ENCODE measurements around the gene GPC5. TPM values are rescaled to one million over a fixed set of nuclear protein-coding genes. Genes with fewer than 3 reads are reported as not detected.
"Not testable (repeated sequence)": the region's sequence is repeated elsewhere in the genome, so short reads cannot be mapped to it uniquely, and the experiment has no call there.

GPC5 gene
- polyA plus RNA-seq, 2 donors = not detected

DNA sequence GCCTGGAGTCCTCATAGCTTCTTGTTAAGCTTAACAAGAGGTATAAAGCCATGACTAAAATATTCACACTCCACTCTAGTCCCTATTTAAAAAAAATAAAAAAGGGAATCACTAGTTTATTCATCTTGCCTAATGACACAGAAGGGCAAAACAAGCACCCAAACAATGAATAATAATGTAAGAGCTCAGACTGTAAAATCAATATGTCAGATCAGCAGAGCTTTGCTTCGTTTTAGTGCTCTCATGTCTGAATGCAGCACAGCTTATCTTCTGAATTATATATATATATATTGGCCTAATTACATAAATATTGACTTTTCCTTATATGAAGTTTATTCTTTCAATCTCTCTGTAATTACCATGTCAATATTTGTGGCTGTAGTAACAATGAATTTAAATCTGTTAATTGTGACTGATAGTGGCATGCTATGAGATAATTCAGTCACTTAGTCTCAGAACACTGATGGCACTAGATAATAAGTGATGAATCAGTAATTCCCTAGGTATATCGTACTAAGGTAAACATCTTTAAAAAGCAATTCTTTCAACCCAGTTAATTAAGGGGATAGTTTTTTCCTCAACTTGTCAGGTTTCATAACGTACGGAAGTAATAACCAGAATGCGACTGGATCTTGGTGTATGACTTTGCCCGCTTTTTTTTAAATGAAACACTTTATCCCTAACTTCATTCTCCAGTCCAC is 1466.3 kb downstream of the GPC5 start:
- Histone ChIP-seq H3K4me3 (ENCODE audit: low read depth in 1 of 2, low read length in 2 of 2) (no peak overlapping the region), H3K27me3 (ENCODE audit: control insufficient read depth in 1 of 2, insufficient read depth in 2 of 2, low read length in 2 of 2) (no peaks in the 10 kb centered on the region), H3K9me3 (ENCODE audit: control insufficient read depth in 2 of 2, insufficient read depth in 1 of 2, low read depth in 1 of 2, low read length in 1 of 2) (no peaks in the 10 kb centered on the region), H3K27ac (ENCODE audit: low read depth in 2 of 2, low read length in 1 of 2) (no peak overlapping the region), H3K4me1 (ENCODE audit: control insufficient read depth in 2 of 2, insufficient read depth in 2 of 2, low read length in 1 of 2) (no peaks in the 10 kb centered on the region), H3K36me3 (ENCODE audit: control insufficient read depth in 2 of 2, insufficient read depth in 2 of 2, low read length in 1 of 2) (no peaks in the 10 kb centered on the region)
- 75% methylated on average over 6 of the region's 6 CpGs for WGBS, 2 donors

DNA sequence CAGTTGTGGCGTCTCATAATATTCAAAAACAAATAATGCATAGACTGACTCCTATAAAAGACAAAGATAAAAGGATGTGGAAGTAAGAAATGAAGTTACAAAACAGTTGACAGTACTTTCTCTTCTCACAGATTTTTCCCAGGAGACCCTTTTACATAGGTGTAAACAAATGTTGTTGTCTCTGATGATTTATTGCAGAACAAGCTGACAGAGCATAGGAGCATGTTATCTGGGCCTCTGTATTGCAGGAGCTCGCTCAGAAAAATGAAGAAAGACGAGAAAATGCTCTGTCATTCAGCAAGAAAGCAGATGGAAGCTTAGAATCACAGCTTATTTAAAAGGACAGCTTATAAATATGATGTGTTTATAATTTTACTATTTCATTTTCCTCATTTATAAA is 1474.6 kb downstream of the GPC5 start:
- no peaks in the 10 kb centered on the region for H3K9me3 ChIP-seq (ENCODE audit: control insufficient read depth in 2 of 2, insufficient read depth in 1 of 2, low read depth in 1 of 2, low read length in 1 of 2)
- H3K36me3 ChIP-seq (ENCODE audit: control insufficient read depth in 2 of 2, insufficient read depth in 2 of 2, low read length in 1 of 2) = no peaks in the 10 kb centered on the region
- no peaks in the 10 kb centered on the region for H3K4me1 ChIP-seq (ENCODE audit: control insufficient read depth in 2 of 2, insufficient read depth in 2 of 2, low read length in 1 of 2)
- H3K4me3 ChIP-seq (ENCODE audit: low read depth in 1 of 2, low read length in 2 of 2) = no peak overlapping the region
- H3K27me3 ChIP-seq (ENCODE audit: control insufficient read depth in 1 of 2, insufficient read depth in 2 of 2, low read length in 2 of 2) = no peaks in the 10 kb centered on the region
- H3K27ac ChIP-seq (ENCODE audit: low read depth in 2 of 2, low read length in 1 of 2) = no peak overlapping the region
- WGBS, 2 donors = 51 to 69% methylated on average over 3 of the region's 3 CpGs

- WGBS, 2 donors = 58 to 77% methylated on average over 1 of the region's 1 CpG
- Histone ChIP-seq H3K27me3 (ENCODE audit: control insufficient read depth in 1 of 2, insufficient read depth in 2 of 2, low read length in 2 of 2) (no peaks in the 10 kb centered on the region), H3K4me1 (ENCODE audit: control insufficient read depth in 2 of 2, insufficient read depth in 2 of 2, low read length in 1 of 2) (no peaks in the 10 kb centered on the region), H3K9me3 (ENCODE audit: control insufficient read depth in 2 of 2, insufficient read depth in 1 of 2, low read depth in 1 of 2, low read length in 1 of 2) (peaks cover 0 to 2% of the 10 kb centered on the region in 2 donors), H3K4me3 (ENCODE audit: low read depth in 1 of 2, low read length in 2 of 2) (no peak overlapping the region), H3K36me3 (ENCODE audit: control insufficient read depth in 2 of 2, insufficient read depth in 2 of 2, low read length in 1 of 2) (no peaks in the 10 kb centered on the region), H3K27ac (ENCODE audit: low read depth in 2 of 2, low read length in 1 of 2) (no peak overlapping the region)
Measured at GRCh38 chr13:92886535-92887077, 1488.2 kb downstream of the GPC5 start.

GRCh38 chr13:92894447-92894846 is 1496.0 kb downstream of the GPC5 start:
- WGBS, 2 donors = 69 to 75% methylated on average over 3 of the region's 3 CpGs
- Histone ChIP-seq H3K4me1 (ENCODE audit: control insufficient read depth in 2 of 2, insufficient read depth in 2 of 2, low read length in 1 of 2) (no peaks in the 10 kb centered on the region), H3K9me3 (ENCODE audit: control insufficient read depth in 2 of 2, insufficient read depth in 1 of 2, low read depth in 1 of 2, low read length in 1 of 2) (peaks cover 0 to 2% of the 10 kb centered on the region in 2 donors), H3K36me3 (ENCODE audit: control insufficient read depth in 2 of 2, insufficient read depth in 2 of 2, low read length in 1 of 2) (no peaks in the 10 kb centered on the region), H3K27ac (ENCODE audit: low read depth in 2 of 2, low read length in 1 of 2) (no peak overlapping the region), H3K27me3 (ENCODE audit: control insufficient read depth in 1 of 2, insufficient read depth in 2 of 2, low read length in 2 of 2) (no peaks in the 10 kb centered on the region), H3K4me3 (ENCODE audit: low read depth in 1 of 2, low read length in 2 of 2) (no peak overlapping the region)

GRCh38 chr13:92896842-92897241 is 1498.4 kb downstream of the GPC5 start:
- H3K36me3 ChIP-seq (ENCODE audit: control insufficient read depth in 2 of 2, insufficient read depth in 2 of 2, low read length in 1 of 2) = no peaks in the 10 kb centered on the region
- H3K9me3 ChIP-seq (ENCODE audit: control insufficient read depth in 2 of 2, insufficient read depth in 1 of 2, low read depth in 1 of 2, low read length in 1 of 2) = no peaks in the 10 kb centered on the region
- WGBS, 2 donors = 49 to 51% methylated on average over 2 of the region's 2 CpGs
- H3K4me1 ChIP-seq (ENCODE audit: control insufficient read depth in 2 of 2, insufficient read depth in 2 of 2, low read length in 1 of 2) = no peaks in the 10 kb centered on the region
- H3K4me3 ChIP-seq (ENCODE audit: low read depth in 1 of 2, low read length in 2 of 2) = no peak overlapping the region
- no peaks in the 10 kb centered on the region for H3K27me3 ChIP-seq (ENCODE audit: control insufficient read depth in 1 of 2, insufficient read depth in 2 of 2, low read length in 2 of 2)
- no peak overlapping the region for H3K27ac ChIP-seq (ENCODE audit: low read depth in 2 of 2, low read length in 1 of 2)

DNA sequence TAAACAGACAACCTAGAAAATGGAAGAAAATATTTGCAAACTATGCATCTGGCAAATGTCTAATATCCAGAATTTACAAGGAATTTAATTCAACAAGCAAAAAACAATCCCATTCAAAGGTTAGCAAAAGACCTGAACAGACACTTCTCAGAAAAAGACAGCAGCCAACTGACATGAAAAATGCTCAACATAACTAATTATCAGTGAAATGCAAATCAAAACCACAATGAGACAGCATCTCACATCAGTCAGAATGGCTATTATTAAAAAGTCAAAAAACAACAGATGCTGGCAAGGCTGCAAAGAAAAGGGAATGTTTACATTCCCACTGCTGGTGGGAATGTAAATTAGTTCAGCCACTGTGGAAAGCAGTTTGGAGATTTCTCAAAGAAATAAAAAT is 1500.5 kb downstream of the GPC5 start:
- H3K9me3 ChIP-seq (ENCODE audit: control insufficient read depth in 2 of 2, insufficient read depth in 1 of 2, low read depth in 1 of 2, low read length in 1 of 2); H3K36me3 ChIP-seq (ENCODE audit: control insufficient read depth in 2 of 2, insufficient read depth in 2 of 2, low read length in 1 of 2); H3K4me1 ChIP-seq (ENCODE audit: control insufficient read depth in 2 of 2, insufficient read depth in 2 of 2, low read length in 1 of 2); H3K4me3 ChIP-seq (ENCODE audit: low read depth in 1 of 2, low read length in 2 of 2); H3K27me3 ChIP-seq (ENCODE audit: control insufficient read depth in 1 of 2, insufficient read depth in 2 of 2, low read length in 2 of 2); H3K27ac ChIP-seq (ENCODE audit: low read depth in 2 of 2, low read length in 1 of 2): not testable (repeated sequence)

DNA sequence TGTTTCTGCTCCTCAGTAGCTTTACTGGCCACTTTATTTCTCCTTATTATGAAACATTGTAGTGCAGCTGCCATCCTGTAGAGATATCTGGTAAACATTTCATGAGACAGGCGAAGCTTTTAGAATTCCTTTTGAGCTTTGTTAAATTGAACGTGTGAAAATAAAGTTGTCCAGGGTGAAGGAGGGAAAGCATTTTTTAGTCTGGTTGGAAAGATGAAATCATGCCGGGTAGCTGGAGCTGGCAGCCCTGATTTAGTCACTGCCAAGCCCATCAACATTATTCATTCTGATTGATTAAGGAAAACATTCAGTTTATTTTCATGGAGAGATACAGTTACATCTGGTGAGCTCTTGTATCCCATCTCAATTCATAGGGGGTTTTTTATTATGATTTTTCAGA is 1502.0 kb downstream of the GPC5 start:
- H3K9me3 ChIP-seq (ENCODE audit: control insufficient read depth in 2 of 2, insufficient read depth in 1 of 2, low read depth in 1 of 2, low read length in 1 of 2) = no peaks in the 10 kb centered on the region
- no peak overlapping the region for H3K4me3 ChIP-seq (ENCODE audit: low read depth in 1 of 2, low read length in 2 of 2)
- no peaks in the 10 kb centered on the region for H3K36me3 ChIP-seq (ENCODE audit: control insufficient read depth in 2 of 2, insufficient read depth in 2 of 2, low read length in 1 of 2)
- no peaks in the 10 kb centered on the region for H3K4me1 ChIP-seq (ENCODE audit: control insufficient read depth in 2 of 2, insufficient read depth in 2 of 2, low read length in 1 of 2)
- no peak overlapping the region for H3K27ac ChIP-seq (ENCODE audit: low read depth in 2 of 2, low read length in 1 of 2)
- no peaks in the 10 kb centered on the region for H3K27me3 ChIP-seq (ENCODE audit: control insufficient read depth in 1 of 2, insufficient read depth in 2 of 2, low read length in 2 of 2)
- WGBS, 2 donors = 40 to 43% methylated on average over 3 of the region's 3 CpGs

DNA sequence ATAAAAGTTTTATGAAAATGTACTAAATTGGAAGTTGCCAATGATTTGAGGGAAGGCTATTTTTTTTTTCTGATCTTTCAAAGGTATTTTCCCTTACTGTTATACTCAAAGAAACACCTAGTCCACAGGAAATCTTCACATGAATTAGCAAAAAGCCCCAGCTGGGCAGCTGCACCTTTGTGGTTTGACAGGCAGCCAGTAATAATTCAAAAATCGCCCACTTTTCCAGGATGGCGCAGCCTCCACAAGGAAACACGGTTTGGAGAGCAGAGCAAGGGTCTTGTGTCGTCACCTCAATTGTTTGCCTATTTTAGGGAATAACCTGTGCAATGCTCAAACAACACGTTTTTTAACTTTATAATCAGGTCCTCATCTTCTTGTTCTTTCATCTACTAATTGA is 1503.3 kb downstream of the GPC5 start:
- H3K36me3 ChIP-seq (ENCODE audit: control insufficient read depth in 2 of 2, insufficient read depth in 2 of 2, low read length in 1 of 2) = no peaks in the 10 kb centered on the region
- H3K4me3 ChIP-seq (ENCODE audit: low read depth in 1 of 2, low read length in 2 of 2) = no peak overlapping the region
- H3K4me1 ChIP-seq (ENCODE audit: control insufficient read depth in 2 of 2, insufficient read depth in 2 of 2, low read length in 1 of 2) = no peaks in the 10 kb centered on the region
- no peaks in the 10 kb centered on the region for H3K9me3 ChIP-seq (ENCODE audit: control insufficient read depth in 2 of 2, insufficient read depth in 1 of 2, low read depth in 1 of 2, low read length in 1 of 2)
- 58 to 67% methylated on average over 5 of the region's 5 CpGs for WGBS, 2 donors
- no peaks in the 10 kb centered on the region for H3K27me3 ChIP-seq (ENCODE audit: control insufficient read depth in 1 of 2, insufficient read depth in 2 of 2, low read length in 2 of 2)
- no peak overlapping the region for H3K27ac ChIP-seq (ENCODE audit: low read depth in 2 of 2, low read length in 1 of 2)

DNA sequence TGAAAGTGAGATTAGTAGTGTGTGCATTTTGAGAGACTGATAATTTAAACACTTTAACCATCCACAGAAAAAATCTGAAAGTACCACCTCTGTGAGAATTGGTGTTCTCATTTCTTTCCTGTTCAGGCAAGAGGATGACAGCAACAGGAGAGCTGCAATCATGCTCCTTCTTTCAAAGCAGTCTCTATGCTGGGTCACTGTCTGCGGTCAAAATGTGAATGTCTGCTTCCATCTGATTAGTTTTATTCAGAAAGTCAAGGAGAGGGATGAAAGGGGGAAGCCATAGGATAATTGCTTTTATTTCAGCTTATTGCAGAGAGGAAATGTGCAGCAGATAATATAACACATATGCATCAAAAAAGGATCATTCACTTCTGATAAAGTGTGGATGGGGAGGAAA is 1514.2 kb downstream of the GPC5 start:
- no peak overlapping the region for H3K4me3 ChIP-seq (ENCODE audit: low read depth in 1 of 2, low read length in 2 of 2)
- 86 to 95% methylated on average over 1 of the region's 1 CpG for WGBS, 2 donors

DNA sequence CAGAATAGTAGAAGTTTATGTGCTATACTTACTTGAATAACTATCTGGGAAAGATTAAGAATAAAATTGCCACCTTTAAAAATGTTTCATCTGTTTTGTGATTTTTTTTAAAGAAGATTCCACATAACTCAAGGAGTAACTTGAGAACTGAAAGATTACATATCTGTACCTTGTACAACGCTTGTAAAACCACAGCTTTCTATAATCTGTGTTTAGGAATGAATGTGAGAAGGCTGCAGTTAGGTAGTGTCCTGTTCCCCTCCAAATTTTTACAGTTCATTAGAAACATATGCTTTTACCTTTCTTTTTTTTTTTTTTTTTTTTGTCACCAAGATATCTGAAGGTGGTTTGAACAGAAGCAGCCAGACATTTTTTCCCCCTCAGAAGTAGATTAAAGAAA is 1515.4 kb downstream of the GPC5 start:
- H3K4me3 ChIP-seq (ENCODE audit: low read depth in 1 of 2, low read length in 2 of 2) = no peak overlapping the region
- no peaks in the 10 kb centered on the region for H3K36me3 ChIP-seq (ENCODE audit: control insufficient read depth in 2 of 2, insufficient read depth in 2 of 2, low read length in 1 of 2)
- WGBS, 2 donors = 72 to 84% methylated on average over 1 of the region's 1 CpG
- no peaks in the 10 kb centered on the region for H3K27me3 ChIP-seq (ENCODE audit: control insufficient read depth in 1 of 2, insufficient read depth in 2 of 2, low read length in 2 of 2)
- no peak overlapping the region for H3K27ac ChIP-seq (ENCODE audit: low read depth in 2 of 2, low read length in 1 of 2)
- H3K4me1 ChIP-seq (ENCODE audit: control insufficient read depth in 2 of 2, insufficient read depth in 2 of 2, low read length in 1 of 2) = no peaks in the 10 kb centered on the region
- no peaks in the 10 kb centered on the region for H3K9me3 ChIP-seq (ENCODE audit: control insufficient read depth in 2 of 2, insufficient read depth in 1 of 2, low read depth in 1 of 2, low read length in 1 of 2)

More for the DNA sequence above, 1514.2 kb downstream of the GPC5 start:
- Histone ChIP-seq H3K9me3 (ENCODE audit: control insufficient read depth in 2 of 2, insufficient read depth in 1 of 2, low read depth in 1 of 2, low read length in 1 of 2) (no peaks in the 10 kb centered on the region), H3K27me3 (ENCODE audit: control insufficient read depth in 1 of 2, insufficient read depth in 2 of 2, low read length in 2 of 2) (no peaks in the 10 kb centered on the region), H3K36me3 (ENCODE audit: control insufficient read depth in 2 of 2, insufficient read depth in 2 of 2, low read length in 1 of 2) (no peaks in the 10 kb centered on the region), H3K4me1 (ENCODE audit: control insufficient read depth in 2 of 2, insufficient read depth in 2 of 2, low read length in 1 of 2) (no peaks in the 10 kb centered on the region), H3K27ac (ENCODE audit: low read depth in 2 of 2, low read length in 1 of 2) (no peak overlapping the region)

Data from esophagus (tissue), 2 donors.